Measurements from ENCODE around the gene KRT84.

- TF ChIP-seq CTCF (IDR thresholded peaks at IDR 0.05 in 2 of 3, conservative IDR thresholded peaks at IDR 0.05 in 1 of 3; ENCODE audit: insufficient read depth in 2 of 3, low read depth in 1 of 3, low read length in 3 of 3) (no peak), EGR1 (conservative IDR thresholded peaks at IDR 0.05) (no peak), TCF3 (CRISPR knock-in tag; IDR thresholded peaks at IDR 0.05) (no peak), NONO (IDR thresholded peaks at IDR 0.05; ENCODE audit: low read depth in 2 of 2, low read length in 1 of 2) (no peak), CHD4 (IDR thresholded peaks at IDR 0.05; ENCODE audit: insufficient read depth, insufficient replicate concordance, low read depth, low read length, poor library complexity, severe bottlenecking) (no peak), SMAD3 (CRISPR knock-in tag; conservative IDR thresholded peaks at IDR 0.05) (no peak), NCOA4 (IDR thresholded peaks at IDR 0.05; ENCODE audit: partially characterized antibody) (no peak), CAMTA2 (CRISPR knock-in tag; conservative IDR thresholded peaks at IDR 0.05) (no peak), IRF1 (CRISPR knock-in tag; IDR thresholded peaks at IDR 0.05; ENCODE audit: borderline replicate concordance) (no peak), ZNF696 (CRISPR knock-in tag; conservative IDR thresholded peaks at IDR 0.05) (no peak), POLR2A (conservative IDR thresholded peaks at IDR 0.05) (no peak)
Observed at GRCh38 chr12:52377266-52377665, 8.2 kb downstream of the KRT84 start.
